IMR-90 (cell line): Measurements from ENCODE around the gene FNDC1. TPM values are rescaled to one million over a fixed set of nuclear protein-coding genes. Genes with fewer than 3 reads are reported as not detected.

Experiments used
- ATAC-seq: fragments of 200-7000 bp; cut with Tn5 transposase; 2 replicates; pipeline ENCODE4 v1.9.1; 2020; ENCODE audit warnings: low read depth, mild to moderate bottlenecking, moderate library complexity
- BruUV-seq: library from RNA; stranded (reverse); fragments of 400-500 nt; replicated peaks from 2 replicates; lab custom pipeline; 2021; lab: Mats Ljungman, UMichigan
- CTCF ChIA-PET: fragments of 300-600 bp; formaldehyde crosslinking; extraction: SDS; loops from one replicate; lab custom pipeline; 2021; ENCODE audit warnings: antibody characterized with exemption; lab: Yijun Ruan, JAX
- POLR2A ChIA-PET: fragments of 300-600 bp; sonication (Branson Sonifier 250); formaldehyde crosslinking; loops from one replicate; lab custom pipeline; 2022; ENCODE audit warnings: antibody characterized with exemption; ENCODE audit not compliant: unreplicated experiment; lab: Charles Lee
- DNase-seq: peaks from one replicate; pipeline ENCODE4 v3.0.0; 2013
- H2AFZ ChIP-seq: replicated peaks from 2 replicates; pipeline ENCODE3; 2013; ENCODE audit warnings: low read length, mild to moderate bottlenecking; ENCODE audit not compliant: poor library complexity
- H2AK5ac ChIP-seq: 2 replicates; pipeline ENCODE4 v1.6.1; 2013; ENCODE audit warnings: low read depth, low read length, inconsistent platforms
- H2AK9ac ChIP-seq: replicated peaks from 2 replicates; pipeline ENCODE3; 2013; ENCODE audit warnings: mild to moderate bottlenecking, low read depth, low read length, moderate library complexity; ENCODE audit not compliant: poor library complexity
- H2BK120ac ChIP-seq: 2 replicates; pipeline ENCODE4 v1.6.1; 2013; ENCODE audit warnings: low read depth, low read length, inconsistent platforms
- H2BK15ac ChIP-seq: 3 replicates; pipeline ENCODE4 v1.6.1; 2013; ENCODE audit warnings: low read depth, low read length, inconsistent platforms
- H2BK20ac ChIP-seq: 2 replicates; pipeline ENCODE4 v1.6.1; 2013; ENCODE audit warnings: low read depth, mild to moderate bottlenecking, inconsistent platforms, low read length, moderate library complexity
- H2BK5ac ChIP-seq: 2 replicates; pipeline ENCODE4 v1.6.1; 2013; ENCODE audit warnings: mild to moderate bottlenecking, low read depth, low read length, inconsistent platforms; ENCODE audit not compliant: poor library complexity, severe bottlenecking
- H3K14ac ChIP-seq: replicated peaks from 2 replicates; pipeline ENCODE4 v1.6.1; 2013; ENCODE audit warnings: low read depth, low read length, inconsistent platforms
- H3K18ac ChIP-seq: 2 replicates; pipeline ENCODE4 v1.6.1; 2013; ENCODE audit warnings: low read depth, low read length, control low read depth
- H3K23ac ChIP-seq: 2 replicates; pipeline ENCODE4 v1.6.1; 2013; ENCODE audit warnings: low read depth, low read length, inconsistent platforms
- H3K27ac ChIP-seq: 2 replicates; pipeline ENCODE4 v1.5.1; 2013; ENCODE audit warnings: mild to moderate bottlenecking, control low read depth, low read length; ENCODE audit not compliant: insufficient read depth
- H3K27me3 ChIP-seq: 2 replicates; pipeline ENCODE4 v1.6.1; 2013; ENCODE audit warnings: low read length; ENCODE audit not compliant: control insufficient read depth, insufficient read depth
- H3K36me3 ChIP-seq: 2 replicates; pipeline ENCODE4 v1.6.1; 2013; ENCODE audit warnings: low read length, mixed read lengths; ENCODE audit not compliant: control insufficient read depth, insufficient read depth
- H3K4ac ChIP-seq: 2 replicates; pipeline ENCODE4 v1.6.1; 2013; ENCODE audit warnings: low read depth, low read length, inconsistent platforms
- H3K4me1 ChIP-seq: 2 replicates; pipeline ENCODE4 v1.6.1; 2013; ENCODE audit warnings: low read length, mixed read lengths; ENCODE audit not compliant: control insufficient read depth, insufficient read depth
- H3K4me2 ChIP-seq: 2 replicates; pipeline ENCODE4 v1.6.1; 2013; ENCODE audit warnings: low read depth, mild to moderate bottlenecking, control low read depth, low read length, moderate library complexity
- H3K4me3 ChIP-seq: 2 replicates; pipeline ENCODE4 v1.5.1; 2013; ENCODE audit warnings: low read depth, mild to moderate bottlenecking, control low read depth, low read length, moderate library complexity; ENCODE audit not compliant: insufficient read depth
- H3K56ac ChIP-seq: 2 replicates; pipeline ENCODE4 v1.6.1; 2013; ENCODE audit warnings: low read length, inconsistent platforms; ENCODE audit not compliant: insufficient read depth; ENCODE audit errors: extremely low read depth
- H3K79me1 ChIP-seq, 2 experiments: 2 replicates each; pipeline ENCODE4 v1.6.1; 2013; ENCODE audit warnings: low read length in 2 of 2, inconsistent platforms in 1 of 2, low read depth in 1 of 2
- H3K9ac ChIP-seq: 2 replicates; pipeline ENCODE4 v1.6.1; 2013; ENCODE audit warnings: low read depth, low read length, control low read depth
- H3K9me1 ChIP-seq: 2 replicates; pipeline ENCODE4 v1.6.1; 2013; ENCODE audit warnings: low read length, inconsistent platforms; ENCODE audit not compliant: insufficient read depth
- H3K9me3 ChIP-seq: 2 replicates; pipeline ENCODE4 v1.6.1; 2013; ENCODE audit warnings: low read length; ENCODE audit not compliant: control insufficient read depth, insufficient read depth
- H4K20me1 ChIP-seq: 2 replicates; pipeline ENCODE4 v1.6.1; 2013; ENCODE audit warnings: low read length, inconsistent platforms; ENCODE audit not compliant: insufficient read depth
- H4K5ac ChIP-seq: 2 replicates; pipeline ENCODE4 v1.6.1; 2013; ENCODE audit warnings: mild to moderate bottlenecking, low read depth, low read length, control low read depth
- H4K8ac ChIP-seq, 2 experiments: 2 replicates each; pipeline ENCODE4 v1.6.1; 2013; ENCODE audit warnings: low read depth in 2 of 2, low read length in 2 of 2, control low read depth in 1 of 2, inconsistent platforms in 1 of 2
- H4K91ac ChIP-seq: 2 replicates; pipeline ENCODE4 v1.6.1; 2013; ENCODE audit warnings: low read depth, low read length, inconsistent platforms; ENCODE audit not compliant: insufficient read depth
- BHLHE40 ChIP-seq: fragments of 150-350 bp; IDR thresholded peaks from 2 replicates; pipeline ENCODE4 v1.6.1; 2016; ENCODE audit warnings: mild to moderate bottlenecking, low read depth, low read length
- CEBPB ChIP-seq: IDR thresholded peaks from 2 replicates; pipeline ENCODE4 v1.6.1; 2012; ENCODE audit warnings: low read depth, low read length, improper control_type of control experiment
- FOS ChIP-seq: fragments of 150-350 bp; IDR thresholded peaks from 2 replicates; pipeline ENCODE4 v1.6.1; 2016; ENCODE audit warnings: low read depth, low read length
- MAZ ChIP-seq: IDR thresholded peaks from 2 replicates; pipeline ENCODE4 v1.6.1; 2012; ENCODE audit warnings: low read depth, mild to moderate bottlenecking, low read length, improper control_type of control experiment, moderate library complexity, borderline replicate concordance
- MXI1 ChIP-seq: IDR thresholded peaks from 2 replicates; pipeline ENCODE4 v1.6.1; 2012; ENCODE audit warnings: low read depth, mild to moderate bottlenecking, low read length, moderate library complexity, borderline replicate concordance
- NFE2L2 ChIP-seq: fragments of 150-350 bp; IDR thresholded peaks from 2 replicates; pipeline ENCODE4 v1.6.1; 2016; ENCODE audit warnings: low read depth, mild to moderate bottlenecking, low read length
- POLR2A ChIP-seq: IDR thresholded peaks from 2 replicates; pipeline ENCODE4 v1.6.1; 2012; ENCODE audit warnings: mild to moderate bottlenecking, low read depth, low read length
- RFX5 ChIP-seq: IDR thresholded peaks from 2 replicates; pipeline ENCODE4 v1.8.0; 2012; ENCODE audit warnings: low read depth, mild to moderate bottlenecking, low read length, moderate library complexity
- SMC3 ChIP-seq: fragments of 150-350 bp; IDR thresholded peaks from 2 replicates; pipeline ENCODE4 v1.6.1; 2016; ENCODE audit warnings: low read depth, mild to moderate bottlenecking, antibody characterized with exemption, low read length, moderate library complexity
- WGBS, 2 experiments: methylation state at CpG; one replicate each; pipeline versions ENCODE4 v1.1.5 to v1.1.7; 2013; ENCODE audit warnings: missing lambda C conversion rate in 2 of 2; ENCODE audit not compliant: insufficient read length in 1 of 2; ENCODE audit errors: extremely low coverage in 2 of 2; 5-methylcytosine and 5-hydroxymethylcytosine counted together
- dilution Hi-C: fragments of 300-500 bp; cut with HindIII; formaldehyde crosslinking; loops from one replicate; pipeline ENCODE4 v1.14.3; 2018; ENCODE audit warnings: low sequenced_read_pairs; ENCODE audit not compliant: unreplicated experiment
- in situ Hi-C: fragments of 300-500 bp; cut with MboI; formaldehyde crosslinking; loops from 3 replicates; pipeline ENCODE4 v1.14.3; 2019; ENCODE audit warnings: low sequenced_read_pairs, inconsistent platforms, mixed read lengths
- intact Hi-C: fragments of 100-400 bp; cut with micrococcal nuclease; formaldehyde crosslinking; loops from 2 replicates; pipeline ENCODE4 v1.10.0; 2022
- polyA plus RNA-seq, 3 experiments: library from polyadenylated mRNA; depleted of rRNA; stranded (reverse); fragments of >200 nt; gene quantifications; 2 replicates each; pipeline ENCODE4 v1.2.3, GENCODE V29; 2012; ENCODE audit warnings: low replicate concordance in 1 of 3
- total RNA-seq: library from RNA; depleted of rRNA; stranded (reverse); fragments of >200 nt; gene quantifications from 2 replicates; pipeline ENCODE4 v1.2.3, GENCODE V29; 2012
- TF ChIP-seq, protein P1 (sequence below): conservative IDR thresholded peaks from 2 replicates; pipeline ENCODE4 v1.5.1; 2012; ENCODE audit warnings: mild to moderate bottlenecking, low read depth, low read length, improper control_type of control experiment

FNDC1 gene
- total and polyA plus RNA-seq, 2 of the 4 experiments (the other 2 are of a cell fraction), result 0.03 TPM; not detected in 1

DNA sequence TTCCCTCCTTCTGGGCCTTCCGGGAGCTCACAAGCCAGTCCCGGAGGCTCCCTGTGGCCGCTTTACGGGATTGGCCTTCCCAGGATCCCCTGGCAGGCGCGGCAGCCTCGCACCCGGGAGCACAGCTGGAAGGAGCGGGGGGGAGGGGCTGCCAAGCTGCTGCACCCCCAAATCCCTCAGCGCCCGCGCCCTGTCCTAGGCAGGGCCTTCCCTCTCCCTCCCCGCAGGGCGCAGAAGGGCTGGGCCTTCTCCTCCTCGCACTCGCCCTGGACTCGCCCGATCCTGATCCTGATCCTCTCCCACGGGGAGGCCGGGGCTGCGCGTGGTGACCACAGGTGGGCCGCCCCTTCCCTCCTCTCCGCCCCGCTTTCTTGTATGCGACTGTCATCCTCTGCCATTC is 146.4 kb downstream of the FNDC1 start:
- in situ Hi-C loops (no loop called here), intact Hi-C loops (no loop called here), dilution Hi-C loops (no loop called here)
- 89% methylated on average over 12 of the region's 26 CpGs; no CpG with 5 or more reads in 1 of the 2 experiments for WGBS, 2 experiments
- no peak overlapping the region for H3K4me2 ChIP-seq
- H3K14ac ChIP-seq, result no peak overlapping the region
- no peak overlapping the region for H2BK120ac ChIP-seq
- H3K9ac ChIP-seq, result no peak overlapping the region
- no peak overlapping the region for H2AK9ac ChIP-seq
- H4K91ac ChIP-seq, result no peak overlapping the region
- H3K56ac ChIP-seq, result no peak overlapping the region
- H2AK5ac ChIP-seq, result no peak overlapping the region
- peaks cover 8% of the 10 kb centered on the region for H3K9me3 ChIP-seq
- H3K27ac ChIP-seq, result no peak overlapping the region
- H3K27me3 ChIP-seq, result no peaks in the 10 kb centered on the region
- no peak overlapping the region for H4K8ac ChIP-seq
- H3K36me3 ChIP-seq, result no peaks in the 10 kb centered on the region
- H2BK5ac ChIP-seq, result no peak overlapping the region
- no peaks in the 10 kb centered on the region for H3K4me1 ChIP-seq
- H3K23ac ChIP-seq, result no peak overlapping the region
- ChIA-PET CTCF (interaction anchor here (0.7 kb wide), 1 partner anchor 293 kb away, joined by 3 read pairs; no protein-coding TSS in a partner anchor), POLR2A (no interaction called here)
- no peak overlapping the region for H3K4me3 ChIP-seq
- H3K4ac ChIP-seq, result no peak overlapping the region
- H2BK15ac ChIP-seq, result no peak overlapping the region
- H2AFZ ChIP-seq, result no peak overlapping the region
- DNase-seq (no peak), ATAC-seq (no peak)
- H3K18ac ChIP-seq, result no peak overlapping the region
- TF ChIP-seq RFX5 (no peak), MXI1 (no peak), FOS (no peak), SMC3 (no peak), POLR2A (no peak), BHLHE40 (no peak), MAZ (no peak), CEBPB (no peak), NFE2L2 (no peak)
- TF ChIP-seq, protein P1, sequence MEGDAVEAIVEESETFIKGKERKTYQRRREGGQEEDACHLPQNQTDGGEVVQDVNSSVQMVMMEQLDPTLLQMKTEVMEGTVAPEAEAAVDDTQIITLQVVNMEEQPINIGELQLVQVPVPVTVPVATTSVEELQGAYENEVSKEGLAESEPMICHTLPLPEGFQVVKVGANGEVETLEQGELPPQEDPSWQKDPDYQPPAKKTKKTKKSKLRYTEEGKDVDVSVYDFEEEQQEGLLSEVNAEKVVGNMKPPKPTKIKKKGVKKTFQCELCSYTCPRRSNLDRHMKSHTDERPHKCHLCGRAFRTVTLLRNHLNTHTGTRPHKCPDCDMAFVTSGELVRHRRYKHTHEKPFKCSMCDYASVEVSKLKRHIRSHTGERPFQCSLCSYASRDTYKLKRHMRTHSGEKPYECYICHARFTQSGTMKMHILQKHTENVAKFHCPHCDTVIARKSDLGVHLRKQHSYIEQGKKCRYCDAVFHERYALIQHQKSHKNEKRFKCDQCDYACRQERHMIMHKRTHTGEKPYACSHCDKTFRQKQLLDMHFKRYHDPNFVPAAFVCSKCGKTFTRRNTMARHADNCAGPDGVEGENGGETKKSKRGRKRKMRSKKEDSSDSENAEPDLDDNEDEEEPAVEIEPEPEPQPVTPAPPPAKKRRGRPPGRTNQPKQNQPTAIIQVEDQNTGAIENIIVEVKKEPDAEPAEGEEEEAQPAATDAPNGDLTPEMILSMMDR, result no peak
- H4K5ac ChIP-seq, result no peak overlapping the region
- H3K79me1 ChIP-seq, result no peaks in the 10 kb centered on the region
- BruUV-seq, result no TSS peak
- no peaks in the 10 kb centered on the region for H4K20me1 ChIP-seq
- H3K9me1 ChIP-seq, result no peaks in the 10 kb centered on the region
- no peak overlapping the region for H2BK20ac ChIP-seq
